WTC11 (cell line): ENCODE data around the gene IL1F10. TPM values are rescaled to one million over a fixed set of nuclear protein-coding genes. Genes with fewer than 3 reads are reported as not detected.

Experiments
- ATAC-seq: fragments of 200-7000 bp; cut with Tn5 transposase; 2 replicates; pipeline ENCODE4 v1.10.0; 2021; ENCODE audit warnings: mild to moderate bottlenecking, moderate library complexity
- CTCF ChIA-PET: fragments of 300-600 bp; sonication (Branson Sonifier 250); formaldehyde crosslinking; loops from one replicate; lab custom pipeline; 2021; ENCODE audit warnings: antibody characterized with exemption; lab: Charles Lee
- POLR2A ChIA-PET: fragments of 350-600 bp; sonication (Branson Sonifier 250); formaldehyde crosslinking; loops from one replicate; lab custom pipeline; 2021; ENCODE audit warnings: antibody characterized with exemption; lab: Charles Lee
- DNase-seq: peaks from one replicate; pipeline ENCODE4 v3.0.0; 2021; ENCODE audit warnings: low spot score
- H3K27ac Mint-ChIP-seq: 2 replicates; pipeline ENCODE4 v1.8.0; 2021; ENCODE audit warnings: mixed read lengths
- H3K27me3 Mint-ChIP-seq: 2 replicates; pipeline ENCODE4 v1.8.0; 2021; ENCODE audit warnings: low read depth, mild to moderate bottlenecking, moderate library complexity, mixed read lengths
- H3K36me3 Mint-ChIP-seq: 2 replicates; pipeline ENCODE4 v1.8.0; 2021; ENCODE audit warnings: mixed read lengths
- H3K4me1 Mint-ChIP-seq: 2 replicates; pipeline ENCODE4 v1.8.0; 2022; ENCODE audit warnings: mixed read lengths
- H3K4me3 Mint-ChIP-seq: 2 replicates; pipeline ENCODE4 v1.8.0; 2021; ENCODE audit warnings: mild to moderate bottlenecking, moderate library complexity, mixed read lengths
- H3K9me3 Mint-ChIP-seq: 2 replicates; pipeline ENCODE4 v1.8.0; 2021; ENCODE audit warnings: mixed read lengths
- JAZF1 ChIP-seq: fragments of 250-450 bp; sonication (Bioruptor Pico); IDR thresholded peaks from 2 replicates; pipeline ENCODE4 v1.9.0; 2021; ENCODE audit warnings: moderate library complexity, mild to moderate bottlenecking, inconsistent platforms
- OVOL2 ChIP-seq: fragments of 250-450 bp; sonication (Bioruptor Pico); IDR thresholded peaks from 2 replicates; pipeline ENCODE4 v1.9.0; 2021; ENCODE audit warnings: mild to moderate bottlenecking, borderline replicate concordance
- SMAD3 ChIP-seq: sonication (generic); formaldehyde crosslinking; IDR thresholded peaks from 2 replicates; pipeline ENCODE4 v1.8.0; 2022; ENCODE audit warnings: missing genetic modification reagents, mild to moderate bottlenecking, borderline replicate concordance
- SMAD4 ChIP-seq: sonication (generic); formaldehyde crosslinking; IDR thresholded peaks from 2 replicates; pipeline ENCODE4 v1.8.0; 2022; ENCODE audit warnings: mild to moderate bottlenecking, missing genetic modification reagents
- ZNF219 ChIP-seq: sonication (generic); formaldehyde crosslinking; IDR thresholded peaks from 2 replicates; pipeline ENCODE4 v1.8.0; 2023; ENCODE audit warnings: missing genetic modification reagents, mild to moderate bottlenecking, borderline replicate concordance
- ZNF317 ChIP-seq: sonication (generic); formaldehyde crosslinking; IDR thresholded peaks from 2 replicates; pipeline ENCODE4 v1.8.1; 2023; ENCODE audit warnings: low read depth, mild to moderate bottlenecking, moderate library complexity, missing genetic modification reagents, borderline replicate concordance
- total RNA-seq: library from RNA; stranded (reverse); gene quantifications from 3 replicates; pipeline ENCODE4 v1.2.3, GENCODE V29; 2021
- TF ChIP-seq, protein P1 (sequence below): sonication (generic); formaldehyde crosslinking; IDR thresholded peaks from 2 replicates; pipeline ENCODE4 v1.8.1; 2022; ENCODE audit warnings: mild to moderate bottlenecking, missing genetic modification reagents, moderate library complexity, borderline replicate concordance
- TF ChIP-seq, protein P2 (sequence below): sonication (generic); formaldehyde crosslinking; IDR thresholded peaks from 2 replicates; pipeline ENCODE4 v1.8.1; 2023; ENCODE audit warnings: mild to moderate bottlenecking, missing genetic modification reagents, borderline replicate concordance
- TF ChIP-seq, protein P3 (sequence below): sonication (generic); formaldehyde crosslinking; IDR thresholded peaks from 2 replicates; pipeline ENCODE4 v1.8.0; 2022; ENCODE audit warnings: missing genetic modification reagents
- TF ChIP-seq, protein P4 (sequence below): sonication (generic); formaldehyde crosslinking; IDR thresholded peaks from 2 replicates; pipeline ENCODE4 v1.8.1; 2022; ENCODE audit warnings: low read depth, missing genetic modification reagents, borderline replicate concordance
- TF ChIP-seq, protein P5 (sequence below): fragments of 200-600 bp; IDR thresholded peaks from 2 replicates; pipeline ENCODE4 v1.8.0; 2022; ENCODE audit warnings: antibody characterized with exemption
- TF ChIP-seq, protein P6 (sequence below): sonication (generic); formaldehyde crosslinking; conservative IDR thresholded peaks from 2 replicates; pipeline ENCODE4 v1.8.1; 2023; ENCODE audit warnings: mild to moderate bottlenecking, low read depth, missing genetic modification reagents, moderate library complexity

Gene IL1F10
- total RNA-seq, 1 experiment from 2014 or later = not detected

DNA sequence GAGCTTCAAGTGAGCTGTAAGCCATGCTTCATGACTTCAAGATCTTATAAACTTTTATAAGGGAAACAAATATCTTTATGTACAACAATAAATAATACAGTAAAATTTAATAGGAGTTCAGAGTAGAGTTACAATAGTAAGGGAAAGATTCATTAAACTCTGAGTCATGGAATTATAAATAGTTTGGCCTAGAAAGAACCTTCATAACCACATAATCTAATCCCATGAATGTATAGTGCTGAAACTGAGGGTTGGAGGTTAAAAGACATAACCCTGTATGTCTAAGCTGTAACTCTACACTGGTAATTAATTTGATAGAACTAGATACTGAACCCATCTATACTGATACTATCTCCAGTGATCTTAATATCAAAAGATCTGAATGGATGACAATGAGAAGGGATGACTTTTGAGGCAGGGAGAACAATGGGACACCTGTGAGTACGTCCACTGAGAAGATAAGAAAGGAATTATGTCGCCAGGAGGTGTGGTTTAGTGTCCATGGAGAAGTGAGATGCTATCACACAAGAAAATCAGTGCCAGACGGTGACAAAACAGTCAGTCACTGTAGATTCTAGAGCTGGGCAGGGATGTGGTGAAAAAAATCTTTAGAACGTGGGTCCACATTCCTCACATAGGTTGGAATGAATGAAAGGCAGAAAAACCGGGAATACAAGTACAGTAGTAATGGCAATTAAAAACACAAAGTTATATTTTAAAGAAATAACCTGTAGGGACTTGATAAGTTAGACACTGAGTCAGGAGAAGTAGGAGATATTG, 1.1 kb downstream of the IL1F10 start:
- ChIA-PET CTCF (interaction anchor here (1.1 to 1.7 kb wide), 3 partner anchors 11 to 110 kb away, joined by 3 to 9 read pairs (median 7); no protein-coding TSS in a partner anchor), POLR2A (no interaction called here)
- ATAC-seq = no peak

DNA sequence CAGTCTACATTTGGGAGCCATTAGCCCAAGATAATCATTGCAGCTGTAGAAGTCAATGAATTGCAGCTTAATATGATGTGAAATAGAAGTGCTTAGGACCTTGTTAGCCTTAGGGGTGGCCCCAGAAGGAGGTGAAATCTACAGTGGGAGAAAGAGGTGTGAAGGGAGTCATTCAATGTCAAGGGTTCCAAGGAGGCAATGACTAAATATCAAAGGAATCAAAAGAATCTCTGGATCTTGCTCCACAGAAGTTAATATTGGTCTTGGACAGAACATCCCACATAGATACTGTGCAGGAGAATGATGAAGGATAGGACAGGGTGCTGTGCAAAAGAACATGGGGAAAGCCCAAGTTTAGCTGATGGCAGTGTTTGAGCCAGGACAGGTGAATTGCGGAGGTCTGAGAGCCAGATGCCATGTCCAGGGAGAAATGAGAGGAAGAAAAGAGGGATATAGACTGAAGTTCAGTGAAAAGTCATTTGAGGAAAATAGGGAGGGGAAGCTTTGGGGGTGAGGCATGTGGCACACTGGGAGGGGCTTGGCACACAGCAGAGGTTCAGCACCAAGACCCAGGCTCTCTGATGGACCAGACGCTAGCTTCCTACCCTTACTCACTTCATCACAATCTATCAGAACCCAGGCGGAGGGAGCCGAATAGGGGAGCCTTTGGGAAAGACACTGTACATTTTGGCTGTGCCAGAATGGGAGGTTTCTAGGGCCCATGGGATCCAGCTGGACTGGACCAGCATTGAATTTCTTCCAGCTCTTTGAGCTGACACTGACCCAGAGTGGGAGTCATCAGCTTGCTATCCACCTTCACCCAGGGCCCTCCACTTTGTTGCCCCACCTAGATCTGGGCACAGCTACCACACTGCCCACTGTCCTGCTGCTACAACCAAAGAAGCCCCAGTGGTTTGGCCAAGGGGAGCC, 2.2 kb downstream of the IL1F10 start:
- ChIA-PET POLR2A (no interaction called here), CTCF (interaction anchor here (0.6 to 1.7 kb wide), 2 partner anchors 10 to 362 kb away, joined by 3 to 9 read pairs; no protein-coding TSS in a partner anchor)
- Mint-ChIP-seq H3K36me3 (no peaks in the 10 kb centered on the region), H3K9me3 (peaks cover 23% of the 10 kb centered on the region), H3K27ac (no peak overlapping the region), H3K4me1 (no peaks in the 10 kb centered on the region), H3K4me3 (no peak overlapping the region), H3K27me3 (peaks cover 30% of the 10 kb centered on the region)
- TF ChIP-seq, protein P1, sequence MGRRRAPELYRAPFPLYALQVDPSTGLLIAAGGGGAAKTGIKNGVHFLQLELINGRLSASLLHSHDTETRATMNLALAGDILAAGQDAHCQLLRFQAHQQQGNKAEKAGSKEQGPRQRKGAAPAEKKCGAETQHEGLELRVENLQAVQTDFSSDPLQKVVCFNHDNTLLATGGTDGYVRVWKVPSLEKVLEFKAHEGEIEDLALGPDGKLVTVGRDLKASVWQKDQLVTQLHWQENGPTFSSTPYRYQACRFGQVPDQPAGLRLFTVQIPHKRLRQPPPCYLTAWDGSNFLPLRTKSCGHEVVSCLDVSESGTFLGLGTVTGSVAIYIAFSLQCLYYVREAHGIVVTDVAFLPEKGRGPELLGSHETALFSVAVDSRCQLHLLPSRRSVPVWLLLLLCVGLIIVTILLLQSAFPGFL (CRISPR knock-in tag) = no peak
- TF ChIP-seq, protein P2, sequence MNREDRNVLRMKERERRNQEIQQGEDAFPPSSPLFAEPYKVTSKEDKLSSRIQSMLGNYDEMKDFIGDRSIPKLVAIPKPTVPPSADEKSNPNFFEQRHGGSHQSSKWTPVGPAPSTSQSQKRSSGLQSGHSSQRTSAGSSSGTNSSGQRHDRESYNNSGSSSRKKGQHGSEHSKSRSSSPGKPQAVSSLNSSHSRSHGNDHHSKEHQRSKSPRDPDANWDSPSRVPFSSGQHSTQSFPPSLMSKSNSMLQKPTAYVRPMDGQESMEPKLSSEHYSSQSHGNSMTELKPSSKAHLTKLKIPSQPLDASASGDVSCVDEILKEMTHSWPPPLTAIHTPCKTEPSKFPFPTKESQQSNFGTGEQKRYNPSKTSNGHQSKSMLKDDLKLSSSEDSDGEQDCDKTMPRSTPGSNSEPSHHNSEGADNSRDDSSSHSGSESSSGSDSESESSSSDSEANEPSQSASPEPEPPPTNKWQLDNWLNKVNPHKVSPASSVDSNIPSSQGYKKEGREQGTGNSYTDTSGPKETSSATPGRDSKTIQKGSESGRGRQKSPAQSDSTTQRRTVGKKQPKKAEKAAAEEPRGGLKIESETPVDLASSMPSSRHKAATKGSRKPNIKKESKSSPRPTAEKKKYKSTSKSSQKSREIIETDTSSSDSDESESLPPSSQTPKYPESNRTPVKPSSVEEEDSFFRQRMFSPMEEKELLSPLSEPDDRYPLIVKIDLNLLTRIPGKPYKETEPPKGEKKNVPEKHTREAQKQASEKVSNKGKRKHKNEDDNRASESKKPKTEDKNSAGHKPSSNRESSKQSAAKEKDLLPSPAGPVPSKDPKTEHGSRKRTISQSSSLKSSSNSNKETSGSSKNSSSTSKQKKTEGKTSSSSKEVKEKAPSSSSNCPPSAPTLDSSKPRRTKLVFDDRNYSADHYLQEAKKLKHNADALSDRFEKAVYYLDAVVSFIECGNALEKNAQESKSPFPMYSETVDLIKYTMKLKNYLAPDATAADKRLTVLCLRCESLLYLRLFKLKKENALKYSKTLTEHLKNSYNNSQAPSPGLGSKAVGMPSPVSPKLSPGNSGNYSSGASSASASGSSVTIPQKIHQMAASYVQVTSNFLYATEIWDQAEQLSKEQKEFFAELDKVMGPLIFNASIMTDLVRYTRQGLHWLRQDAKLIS (CRISPR knock-in tag) = no peak
- TF ChIP-seq, protein P3, sequence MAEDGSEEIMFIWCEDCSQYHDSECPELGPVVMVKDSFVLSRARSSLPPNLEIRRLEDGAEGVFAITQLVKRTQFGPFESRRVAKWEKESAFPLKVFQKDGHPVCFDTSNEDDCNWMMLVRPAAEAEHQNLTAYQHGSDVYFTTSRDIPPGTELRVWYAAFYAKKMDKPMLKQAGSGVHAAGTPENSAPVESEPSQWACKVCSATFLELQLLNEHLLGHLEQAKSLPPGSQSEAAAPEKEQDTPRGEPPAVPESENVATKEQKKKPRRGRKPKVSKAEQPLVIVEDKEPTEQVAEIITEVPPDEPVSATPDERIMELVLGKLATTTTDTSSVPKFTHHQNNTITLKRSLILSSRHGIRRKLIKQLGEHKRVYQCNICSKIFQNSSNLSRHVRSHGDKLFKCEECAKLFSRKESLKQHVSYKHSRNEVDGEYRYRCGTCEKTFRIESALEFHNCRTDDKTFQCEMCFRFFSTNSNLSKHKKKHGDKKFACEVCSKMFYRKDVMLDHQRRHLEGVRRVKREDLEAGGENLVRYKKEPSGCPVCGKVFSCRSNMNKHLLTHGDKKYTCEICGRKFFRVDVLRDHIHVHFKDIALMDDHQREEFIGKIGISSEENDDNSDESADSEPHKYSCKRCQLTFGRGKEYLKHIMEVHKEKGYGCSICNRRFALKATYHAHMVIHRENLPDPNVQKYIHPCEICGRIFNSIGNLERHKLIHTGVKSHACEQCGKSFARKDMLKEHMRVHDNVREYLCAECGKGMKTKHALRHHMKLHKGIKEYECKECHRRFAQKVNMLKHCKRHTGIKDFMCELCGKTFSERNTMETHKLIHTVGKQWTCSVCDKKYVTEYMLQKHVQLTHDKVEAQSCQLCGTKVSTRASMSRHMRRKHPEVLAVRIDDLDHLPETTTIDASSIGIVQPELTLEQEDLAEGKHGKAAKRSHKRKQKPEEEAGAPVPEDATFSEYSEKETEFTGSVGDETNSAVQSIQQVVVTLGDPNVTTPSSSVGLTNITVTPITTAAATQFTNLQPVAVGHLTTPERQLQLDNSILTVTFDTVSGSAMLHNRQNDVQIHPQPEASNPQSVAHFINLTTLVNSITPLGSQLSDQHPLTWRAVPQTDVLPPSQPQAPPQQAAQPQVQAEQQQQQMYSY (CRISPR knock-in tag) = no peak
- TF ChIP-seq, protein P4, sequence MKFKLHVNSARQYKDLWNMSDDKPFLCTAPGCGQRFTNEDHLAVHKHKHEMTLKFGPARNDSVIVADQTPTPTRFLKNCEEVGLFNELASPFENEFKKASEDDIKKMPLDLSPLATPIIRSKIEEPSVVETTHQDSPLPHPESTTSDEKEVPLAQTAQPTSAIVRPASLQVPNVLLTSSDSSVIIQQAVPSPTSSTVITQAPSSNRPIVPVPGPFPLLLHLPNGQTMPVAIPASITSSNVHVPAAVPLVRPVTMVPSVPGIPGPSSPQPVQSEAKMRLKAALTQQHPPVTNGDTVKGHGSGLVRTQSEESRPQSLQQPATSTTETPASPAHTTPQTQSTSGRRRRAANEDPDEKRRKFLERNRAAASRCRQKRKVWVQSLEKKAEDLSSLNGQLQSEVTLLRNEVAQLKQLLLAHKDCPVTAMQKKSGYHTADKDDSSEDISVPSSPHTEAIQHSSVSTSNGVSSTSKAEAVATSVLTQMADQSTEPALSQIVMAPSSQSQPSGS (CRISPR knock-in tag) = no peak
- no peak for TF ChIP-seq ZNF317 (CRISPR knock-in tag)
- no peak for TF ChIP-seq OVOL2 (CRISPR knock-in tag)
- TF ChIP-seq, protein P5, sequence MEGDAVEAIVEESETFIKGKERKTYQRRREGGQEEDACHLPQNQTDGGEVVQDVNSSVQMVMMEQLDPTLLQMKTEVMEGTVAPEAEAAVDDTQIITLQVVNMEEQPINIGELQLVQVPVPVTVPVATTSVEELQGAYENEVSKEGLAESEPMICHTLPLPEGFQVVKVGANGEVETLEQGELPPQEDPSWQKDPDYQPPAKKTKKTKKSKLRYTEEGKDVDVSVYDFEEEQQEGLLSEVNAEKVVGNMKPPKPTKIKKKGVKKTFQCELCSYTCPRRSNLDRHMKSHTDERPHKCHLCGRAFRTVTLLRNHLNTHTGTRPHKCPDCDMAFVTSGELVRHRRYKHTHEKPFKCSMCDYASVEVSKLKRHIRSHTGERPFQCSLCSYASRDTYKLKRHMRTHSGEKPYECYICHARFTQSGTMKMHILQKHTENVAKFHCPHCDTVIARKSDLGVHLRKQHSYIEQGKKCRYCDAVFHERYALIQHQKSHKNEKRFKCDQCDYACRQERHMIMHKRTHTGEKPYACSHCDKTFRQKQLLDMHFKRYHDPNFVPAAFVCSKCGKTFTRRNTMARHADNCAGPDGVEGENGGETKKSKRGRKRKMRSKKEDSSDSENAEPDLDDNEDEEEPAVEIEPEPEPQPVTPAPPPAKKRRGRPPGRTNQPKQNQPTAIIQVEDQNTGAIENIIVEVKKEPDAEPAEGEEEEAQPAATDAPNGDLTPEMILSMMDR = no peak
- TF ChIP-seq ZNF219 (CRISPR knock-in tag) = no peak
- no peak for TF ChIP-seq SMAD3 (CRISPR knock-in tag)
- TF ChIP-seq, protein P6, sequence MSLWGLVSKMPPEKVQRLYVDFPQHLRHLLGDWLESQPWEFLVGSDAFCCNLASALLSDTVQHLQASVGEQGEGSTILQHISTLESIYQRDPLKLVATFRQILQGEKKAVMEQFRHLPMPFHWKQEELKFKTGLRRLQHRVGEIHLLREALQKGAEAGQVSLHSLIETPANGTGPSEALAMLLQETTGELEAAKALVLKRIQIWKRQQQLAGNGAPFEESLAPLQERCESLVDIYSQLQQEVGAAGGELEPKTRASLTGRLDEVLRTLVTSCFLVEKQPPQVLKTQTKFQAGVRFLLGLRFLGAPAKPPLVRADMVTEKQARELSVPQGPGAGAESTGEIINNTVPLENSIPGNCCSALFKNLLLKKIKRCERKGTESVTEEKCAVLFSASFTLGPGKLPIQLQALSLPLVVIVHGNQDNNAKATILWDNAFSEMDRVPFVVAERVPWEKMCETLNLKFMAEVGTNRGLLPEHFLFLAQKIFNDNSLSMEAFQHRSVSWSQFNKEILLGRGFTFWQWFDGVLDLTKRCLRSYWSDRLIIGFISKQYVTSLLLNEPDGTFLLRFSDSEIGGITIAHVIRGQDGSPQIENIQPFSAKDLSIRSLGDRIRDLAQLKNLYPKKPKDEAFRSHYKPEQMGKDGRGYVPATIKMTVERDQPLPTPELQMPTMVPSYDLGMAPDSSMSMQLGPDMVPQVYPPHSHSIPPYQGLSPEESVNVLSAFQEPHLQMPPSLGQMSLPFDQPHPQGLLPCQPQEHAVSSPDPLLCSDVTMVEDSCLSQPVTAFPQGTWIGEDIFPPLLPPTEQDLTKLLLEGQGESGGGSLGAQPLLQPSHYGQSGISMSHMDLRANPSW = no peak
- no peak for TF ChIP-seq JAZF1
- ATAC-seq (no peak), DNase-seq (no peak)

More for the DNA sequence above, 1.1 kb downstream of the IL1F10 start:
- no peak for TF ChIP-seq SMAD4 (CRISPR knock-in tag)
- no peak for DNase-seq
- Mint-ChIP-seq H3K9me3 (peaks cover 30% of the 10 kb centered on the region), H3K27me3 (peaks cover 36% of the 10 kb centered on the region), H3K36me3 (no peaks in the 10 kb centered on the region), H3K4me1 (no peaks in the 10 kb centered on the region), H3K27ac (no peak overlapping the region), H3K4me3 (no peak overlapping the region)
